GM21576 (cell line): ENCODE measurements around the gene SSBP3.

Source experiments
- ATAC-seq: cut with Tn5 transposase; IDR thresholded peaks from one replicate; pipeline ENCODE4 v1.9.1; 2021; ENCODE audit warnings: mild to moderate bottlenecking, moderate library complexity; ENCODE audit not compliant: unreplicated experiment

The SSBP3 gene

DNA sequence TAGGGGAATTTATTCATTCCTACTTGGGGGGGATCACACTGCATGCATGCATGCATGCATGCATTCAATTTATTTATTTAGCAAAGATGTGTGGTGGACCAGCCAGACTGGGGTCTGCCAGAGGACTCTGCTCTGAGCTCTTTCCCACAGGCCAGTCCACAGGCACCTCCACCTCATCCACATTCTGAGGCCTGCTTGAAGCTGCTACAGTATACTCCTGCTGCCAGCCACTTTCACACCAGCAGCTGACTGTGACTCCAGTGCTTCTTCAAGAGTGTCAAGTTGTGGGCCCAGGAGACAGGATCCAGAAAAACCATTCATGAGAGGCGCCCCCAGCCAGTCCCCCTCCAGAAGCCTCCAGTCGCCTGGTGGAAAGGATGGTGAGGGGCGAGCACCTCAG, 30.9 kb downstream of the SSBP3 start:
- ATAC-seq, result no peak

DNA sequence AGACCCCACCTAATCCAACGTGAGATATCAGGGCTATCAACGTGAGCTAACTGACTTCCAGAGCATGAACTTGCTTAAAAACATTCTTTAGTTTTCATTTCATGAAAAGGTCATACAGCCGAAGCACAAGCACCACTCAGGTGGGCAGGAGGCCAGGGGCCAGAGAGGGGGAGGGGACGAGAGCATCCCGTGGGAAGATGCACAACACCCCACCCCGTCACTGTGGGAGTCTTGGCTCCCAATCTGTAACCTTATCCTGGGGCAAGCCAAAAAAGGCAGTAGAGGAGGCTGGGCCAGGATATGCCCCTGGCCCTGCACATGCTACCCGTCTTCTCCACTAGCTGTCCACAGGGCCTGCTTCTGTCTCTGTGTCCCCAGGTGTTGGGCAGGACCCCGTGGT, 31.4 kb downstream of the SSBP3 start:
- no peak for ATAC-seq

DNA sequence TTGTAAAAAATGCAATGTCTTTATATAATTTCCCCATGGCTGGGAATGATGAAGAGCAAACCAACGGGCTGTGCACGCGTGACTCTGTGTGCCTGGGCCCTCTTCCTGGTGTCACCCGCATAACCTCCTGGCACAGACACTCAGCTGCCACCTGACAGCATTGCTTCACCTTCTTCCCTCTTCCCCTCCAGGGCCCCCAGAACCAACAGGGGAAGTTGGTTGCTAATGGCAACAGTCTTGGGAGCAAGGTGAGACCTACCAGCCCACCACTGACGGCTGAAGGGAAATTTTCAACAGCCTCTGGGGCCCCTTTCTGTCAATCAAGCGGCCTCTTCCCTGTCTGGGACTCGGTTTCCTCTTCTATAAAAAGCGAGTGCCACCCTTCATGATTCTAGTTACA, 33.2 kb downstream of the SSBP3 start:
- ATAC-seq, result no peak

- ATAC-seq, result no peak
These were observed 34.3 kb downstream of the SSBP3 start for GRCh38 chr1:54371942-54372275.

- ATAC-seq, result no peak
These were observed 34.9 kb downstream of the SSBP3 start for GRCh38 chr1:54371038-54371941.

DNA sequence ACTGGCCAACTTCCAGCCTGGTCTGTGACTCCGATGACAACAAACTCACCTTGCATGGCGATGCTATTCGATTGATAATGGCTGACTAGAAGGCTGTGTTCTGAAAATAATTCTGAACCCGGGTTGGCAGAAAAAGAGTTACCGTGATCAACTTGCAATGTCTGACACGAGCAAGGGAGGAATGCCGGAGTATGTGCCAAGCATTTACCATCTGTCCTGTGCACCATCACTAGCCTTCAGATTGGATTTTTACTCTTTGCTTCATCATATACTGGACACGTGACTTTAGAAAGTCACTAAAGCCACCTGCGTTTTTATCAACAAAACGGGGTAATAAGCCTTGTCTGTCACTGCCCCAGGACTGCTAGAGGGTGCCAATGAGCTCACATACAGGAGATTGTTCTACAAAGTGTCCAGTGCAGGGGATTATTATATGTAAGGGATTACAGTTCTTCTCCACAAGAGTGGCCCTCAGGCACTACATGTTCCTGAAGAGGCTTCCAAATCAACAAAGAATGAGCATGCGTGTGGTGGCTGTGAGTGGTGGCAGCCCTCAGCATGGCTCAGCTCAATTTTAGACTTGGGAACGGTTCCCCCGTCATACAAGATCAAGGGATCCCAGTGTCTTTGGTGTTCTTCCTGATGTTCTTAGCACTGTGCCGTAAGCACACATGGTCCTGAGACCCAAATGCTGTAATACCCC, 35.8 kb downstream of the SSBP3 start:
- ATAC-seq, result no peak

GRCh38 chr1:54367613-54368012, 38.6 kb downstream of the SSBP3 start:
- ATAC-seq, result no peak

- no peak for ATAC-seq
These were observed 40.3 kb downstream of the SSBP3 start for GRCh38 chr1:54365847-54366246.

DNA sequence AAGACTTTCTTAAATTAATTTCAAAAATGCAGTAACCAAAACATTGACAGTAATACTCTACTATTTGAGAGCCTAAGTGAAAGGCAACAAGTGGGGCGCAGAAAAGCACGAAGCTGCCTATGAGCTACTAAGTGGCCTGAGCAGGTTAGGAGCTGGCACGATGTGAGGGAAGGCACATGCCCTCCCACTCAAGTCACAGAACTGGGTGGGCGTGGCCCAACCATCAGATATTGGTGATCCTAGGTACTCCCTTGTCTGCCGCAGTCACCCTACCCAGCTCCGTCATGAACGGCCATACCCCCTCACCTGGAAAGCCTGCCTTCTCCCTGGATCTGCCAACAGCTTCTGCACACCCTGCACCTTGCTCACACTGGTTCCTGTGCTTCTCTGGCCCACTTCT, 40.8 kb downstream of the SSBP3 start:
- no peak for ATAC-seq

- ATAC-seq, result no peak
These were observed 41.2 kb downstream of the SSBP3 start for GRCh38 chr1:54364995-54365394.

DNA sequence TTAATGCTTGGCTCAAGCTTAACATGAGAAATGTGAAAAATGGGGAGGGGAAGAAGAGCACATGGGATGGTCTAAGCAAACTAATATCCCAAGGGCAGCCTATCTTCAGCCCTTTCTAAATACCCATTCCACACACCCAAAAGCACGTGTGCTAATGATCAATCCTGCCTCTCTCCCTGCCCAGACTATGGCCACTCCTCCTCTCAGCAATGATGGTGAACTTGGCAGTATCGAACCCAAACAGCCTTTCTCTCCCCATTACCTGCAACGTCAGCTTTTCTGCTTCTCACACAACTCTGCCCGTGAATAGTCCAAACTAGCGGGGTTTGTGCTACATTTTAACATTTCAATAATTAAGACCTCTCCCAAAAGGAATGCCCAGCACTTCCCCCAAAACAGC, 41.6 kb downstream of the SSBP3 start:
- no peak for ATAC-seq

DNA sequence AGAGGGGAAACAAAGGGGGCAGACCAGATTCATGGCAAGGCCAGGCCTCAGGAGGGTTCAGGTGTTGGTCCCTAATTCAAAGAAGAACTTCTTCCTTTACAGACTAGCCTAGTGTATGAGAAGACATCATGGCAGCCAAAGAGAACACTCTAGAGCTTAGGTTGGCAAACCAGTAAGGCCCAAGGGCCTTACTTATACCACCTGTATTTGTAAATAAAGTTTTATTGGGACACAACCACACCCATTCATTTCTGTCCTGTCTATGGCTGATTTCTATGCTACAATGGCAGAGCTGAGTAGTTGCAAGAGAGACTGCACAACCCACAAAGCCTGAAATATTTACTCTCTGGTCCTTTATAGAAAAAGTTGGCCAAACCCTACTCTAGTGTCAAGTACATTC, 42.3 kb downstream of the SSBP3 start:
- ATAC-seq, result no peak

GRCh38 chr1:54362881-54363340, 43.3 kb downstream of the SSBP3 start:
- no peak for ATAC-seq

- ATAC-seq, result no peak
These were observed 44.9 kb downstream of the SSBP3 start for GRCh38 chr1:54361342-54361741.

- ATAC-seq, result no peak
These were observed 45.8 kb downstream of the SSBP3 start for GRCh38 chr1:54360165-54361005.

DNA sequence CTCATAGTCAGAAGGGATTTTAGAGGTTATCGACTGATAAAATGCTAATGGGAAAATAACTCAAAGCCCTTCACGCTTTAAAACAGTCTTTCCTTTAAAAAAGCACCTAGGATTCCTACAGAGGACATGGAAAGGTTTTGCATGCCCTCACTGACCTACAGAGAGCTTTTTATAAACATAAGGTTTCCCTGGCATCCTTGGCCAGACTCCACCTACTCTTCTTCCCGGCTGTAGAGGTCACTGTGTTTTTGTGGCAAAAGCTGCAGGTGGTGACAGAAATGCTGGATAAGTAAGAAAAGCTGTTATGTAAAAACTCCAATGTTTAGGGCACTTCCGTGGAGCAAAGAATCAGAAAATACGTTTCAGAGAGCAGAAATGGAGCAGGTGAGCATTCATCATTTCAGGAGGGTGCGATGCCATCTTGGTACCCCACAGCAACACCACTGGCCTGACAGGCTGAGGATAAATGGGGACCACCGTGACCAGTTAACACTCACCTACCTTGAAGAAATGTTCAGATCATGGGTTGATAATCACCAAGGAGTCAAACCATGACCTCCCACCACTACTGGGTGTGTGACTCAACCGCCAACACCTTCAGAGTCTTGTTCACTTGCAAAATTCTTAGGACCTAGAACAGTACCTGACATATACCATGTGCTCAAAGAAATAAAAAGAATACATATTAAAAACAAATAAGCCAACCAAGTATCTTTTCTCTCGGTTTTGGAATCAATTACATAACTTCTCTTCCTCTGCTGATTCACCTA, 46.6 kb downstream of the SSBP3 start:
- ATAC-seq, result no peak

GRCh38 chr1:54358503-54359168, 47.6 kb downstream of the SSBP3 start:
- no peak for ATAC-seq

- ATAC-seq, result no peak
These were observed 48.2 kb downstream of the SSBP3 start for GRCh38 chr1:54357967-54358366.

DNA sequence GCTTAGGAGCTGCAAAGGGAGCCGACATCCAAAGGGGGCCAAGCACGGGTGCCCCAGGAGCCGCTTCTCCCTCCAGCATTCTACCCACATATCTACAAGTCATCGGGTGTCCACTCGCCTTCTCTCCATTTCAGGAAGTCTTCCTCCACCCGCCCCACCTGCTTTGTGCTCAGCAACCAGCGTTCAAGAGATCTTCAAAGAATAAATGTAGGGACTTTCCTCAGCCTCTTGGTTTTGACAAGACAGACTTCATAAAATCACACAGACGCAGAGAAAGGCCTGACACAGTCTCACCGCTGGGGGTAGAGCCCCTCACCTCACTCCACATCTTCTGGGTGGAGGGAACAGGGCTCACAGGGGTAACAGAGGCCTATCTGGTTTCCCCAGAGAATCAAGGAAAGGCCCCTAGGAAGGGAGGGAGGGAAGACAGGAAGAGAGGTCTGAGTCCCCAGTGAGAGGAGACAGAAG, 49.5 kb downstream of the SSBP3 start:
- no peak for ATAC-seq
